Psoas muscle (tissue), 8 donors: ENCODE data around the gene EPB41. TPM values are rescaled to one million over a fixed set of nuclear protein-coding genes. Genes with fewer than 3 reads are reported as not detected.

Experiments
- ATAC-seq, 4 donors: fragments of 200-7000 bp; cut with Tn5 transposase; one replicate each; pipeline ENCODE4 v1.9.1; 2020; ENCODE audit warnings: moderate library complexity in 3 of 4, mild to moderate bottlenecking in 2 of 4
- DNase-seq, 2 donors: peaks; one replicate each; pipeline ENCODE4 v3.0.0-alpha.2; 2020
- H3K27ac ChIP-seq: fragments of 200-600 bp; one replicate; pipeline ENCODE4 v1.8.0; 2022
- H3K27me3 ChIP-seq, 3 donors: fragments of 200-600 bp in 1 of 3; one replicate each; pipeline versions ENCODE4 v1.6.1 to v1.8.0; 2013 to 2022; ENCODE audit warnings: low read length in 2 of 3, mild to moderate bottlenecking in 2 of 3, moderate library complexity in 1 of 3; ENCODE audit not compliant: insufficient read depth in 3 of 3
- H3K36me3 ChIP-seq, 2 donors: fragments of 200-600 bp in 1 of 2; one replicate each; pipeline versions ENCODE4 v1.6.1 to v1.8.0; 2013 to 2022; ENCODE audit warnings: low read depth in 1 of 2, mild to moderate bottlenecking in 1 of 2, moderate library complexity in 1 of 2; ENCODE audit not compliant: insufficient read depth in 1 of 2
- H3K4me1 ChIP-seq: fragments of 200-600 bp; one replicate; pipeline ENCODE4 v1.8.0; 2022
- H3K4me3 ChIP-seq: fragments of 200-600 bp; one replicate; pipeline ENCODE4 v1.8.0; 2022; ENCODE audit warnings: mild to moderate bottlenecking
- H3K9me3 ChIP-seq: fragments of 200-600 bp; one replicate; pipeline ENCODE4 v1.8.0; 2022
- WGBS, 3 donors: extraction: QIAGEN DNeasy Blood & Tissue Kit; methylation state at CpG; one replicate each; pipeline versions ENCODE4 v1.1.6 to v1.1.7; 2013; 5-methylcytosine and 5-hydroxymethylcytosine counted together
- intact Hi-C, 2 donors: fragments of 100-400 bp; cut with DNase I; formaldehyde crosslinking; loops; one replicate each; pipeline versions ENCODE4 v1.11.0 to v1.14.2; 2022
- long read RNA-seq, 2 donors: library from polyadenylated mRNA; unstranded; transcript quantifications; one replicate each; pipeline ENCODE4 v2.0.0, GENCODE V29; 2021
- polyA plus RNA-seq, 3 donors: library from polyadenylated mRNA; stranded (reverse); fragments of 200-250 nt; gene quantifications; one replicate each; pipeline ENCODE4 v1.2.3, GENCODE V29; 2013
- total RNA-seq, 4 donors: library from RNA; stranded (reverse); fragmentation: NEBNext Ultra II Directional in 2 of 4; extraction: Animal tissue kit (Norgen Biotek cat#: 25700) in 2 of 4; gene quantifications; one replicate each; pipeline versions ENCODE4 v1.2.1 to v1.2.4, GENCODE V29; 2021 to 2023
- TF ChIP-seq, protein P1 (sequence below): fragments of 200-600 bp; IDR thresholded peaks from one replicate; pipeline ENCODE4 v1.8.0; 2022; ENCODE audit warnings: antibody characterized with exemption
- donor health status: healthy with polysubstance abuse.
- donor health status: DM: no; HTN: no; CAD: no; lungs with moderate emphysema.
- donor health status: Bipolar disorder and iron deficiency.
- donor health status: healthy.
- donor health status: DM: yes; HTN: yes; CAD: no.
- donor health status: DM: no; HTN: no; CAD: no.
- donor health status: DM: no; HTN: no; CAD: no.
- donor health status: DM: yes; HTN: yes; CAD: no.

The EPB41 gene
- total RNA-seq, result 10 to 100 TPM; 14.0 to 28.2 (median 22.5) TPM
- polyA plus RNA-seq, result 10 to 100 TPM in 1 of 3 donors, 1 to 10 TPM in 2; 2.0 to 18.0 (median 6.0) TPM
- long read RNA-seq, donor 1, partial matches to known transcripts, result 7 of 13 reads
- long read RNA-seq, donor 1, other reads (novel, unspliced or antisense), result 6 of 13 reads
- long read RNA-seq, donor 2, partial matches to known transcripts, result 7 of 13 reads
- long read RNA-seq, donor 2, other reads (novel, unspliced or antisense), result 6 of 13 reads

DNA sequence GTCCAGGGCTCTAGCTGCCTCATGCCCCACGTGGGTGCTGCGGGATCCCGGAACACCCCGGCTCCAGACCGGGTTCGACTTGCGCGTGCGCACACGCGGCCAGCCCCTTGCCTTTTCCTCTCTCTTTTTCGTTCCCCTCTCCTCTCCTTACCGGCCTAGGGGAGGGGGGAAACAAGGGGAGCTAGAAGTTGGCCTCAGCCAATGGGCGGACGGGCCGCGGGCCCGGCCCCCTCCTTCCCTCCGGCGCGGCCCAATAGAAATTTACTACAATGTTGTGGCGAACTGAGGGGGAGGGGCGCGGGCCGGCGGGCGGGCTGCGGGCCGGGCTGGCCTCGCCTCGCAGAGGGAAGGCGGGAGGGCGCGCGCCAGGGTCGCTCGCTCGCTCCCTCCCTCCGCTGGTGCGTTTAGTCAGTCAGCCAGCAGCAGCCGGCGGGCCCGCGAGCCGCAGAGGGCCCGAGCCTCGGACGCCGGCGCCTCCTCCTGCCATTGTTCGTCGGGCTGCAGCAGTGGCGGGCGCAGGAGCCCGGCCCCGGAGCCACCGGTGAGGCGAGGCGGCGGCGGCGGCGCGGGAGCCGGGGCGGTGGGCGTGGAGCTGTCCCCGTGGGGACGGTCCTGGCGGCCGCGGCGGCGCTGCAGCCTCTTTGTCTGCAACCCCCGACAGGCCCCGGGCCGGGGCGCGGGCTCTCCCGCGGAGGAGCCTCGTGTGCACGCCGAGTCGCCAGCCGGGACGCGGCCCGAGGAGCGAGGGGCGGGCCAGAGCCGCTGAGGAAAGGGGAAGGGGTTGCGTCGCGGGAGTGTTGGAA is at the start of gene EPB41:
TSS of gene EPB41 (plus strand) at position 342 of the 803 bp plus-strand sequence. CDS start 72,869 bp downstream, outside the sequence.
- TF ChIP-seq, protein P1, sequence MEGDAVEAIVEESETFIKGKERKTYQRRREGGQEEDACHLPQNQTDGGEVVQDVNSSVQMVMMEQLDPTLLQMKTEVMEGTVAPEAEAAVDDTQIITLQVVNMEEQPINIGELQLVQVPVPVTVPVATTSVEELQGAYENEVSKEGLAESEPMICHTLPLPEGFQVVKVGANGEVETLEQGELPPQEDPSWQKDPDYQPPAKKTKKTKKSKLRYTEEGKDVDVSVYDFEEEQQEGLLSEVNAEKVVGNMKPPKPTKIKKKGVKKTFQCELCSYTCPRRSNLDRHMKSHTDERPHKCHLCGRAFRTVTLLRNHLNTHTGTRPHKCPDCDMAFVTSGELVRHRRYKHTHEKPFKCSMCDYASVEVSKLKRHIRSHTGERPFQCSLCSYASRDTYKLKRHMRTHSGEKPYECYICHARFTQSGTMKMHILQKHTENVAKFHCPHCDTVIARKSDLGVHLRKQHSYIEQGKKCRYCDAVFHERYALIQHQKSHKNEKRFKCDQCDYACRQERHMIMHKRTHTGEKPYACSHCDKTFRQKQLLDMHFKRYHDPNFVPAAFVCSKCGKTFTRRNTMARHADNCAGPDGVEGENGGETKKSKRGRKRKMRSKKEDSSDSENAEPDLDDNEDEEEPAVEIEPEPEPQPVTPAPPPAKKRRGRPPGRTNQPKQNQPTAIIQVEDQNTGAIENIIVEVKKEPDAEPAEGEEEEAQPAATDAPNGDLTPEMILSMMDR, result no peak

DNA sequence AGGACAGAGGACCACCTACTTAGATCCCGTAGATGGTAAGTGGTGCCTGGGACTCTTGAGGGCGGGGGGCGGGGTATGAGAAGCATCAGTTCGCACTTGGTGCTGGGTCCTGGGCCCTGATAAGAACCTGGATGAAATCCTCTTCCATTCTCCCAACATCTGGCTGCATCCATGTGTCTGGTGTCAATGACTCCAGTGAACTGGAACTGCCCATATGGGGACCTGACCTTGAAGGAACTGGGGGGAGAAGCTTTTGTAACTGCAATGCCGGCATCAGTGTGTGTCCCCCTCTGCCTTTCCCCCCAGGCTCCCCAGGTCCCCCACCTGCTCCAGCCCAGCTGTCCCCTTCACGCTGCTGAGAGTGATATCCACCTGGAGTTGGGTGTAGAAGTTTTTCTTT is 49.7 kb upstream of the EPB41 start:
- Histone ChIP-seq H3K36me3 (no peaks in the 10 kb centered on the region), H3K27ac (no peak overlapping the region), H3K9me3 (no peaks in the 10 kb centered on the region), H3K4me1 (no peaks in the 10 kb centered on the region), H3K27me3 (peaks cover 0 to 15% (median 0%) of the 10 kb centered on the region in 3 donors), H3K4me3 (no peak overlapping the region)
- intact Hi-C loops, result no loop called here
- no peak for ATAC-seq
- TF ChIP-seq, protein P1, result no peak
- no peak for DNase-seq
- WGBS, 3 donors, result 70 to 80% (median 72%) methylated on average over 6 of the region's 6 CpGs

More for the DNA sequence above, at the start of gene EPB41:
- peak within 1 kb of the TSS; percentile 74 for H3K4me3 ChIP-seq
- H3K9me3 ChIP-seq, result no peaks in the 10 kb centered on the region
- H3K36me3 ChIP-seq, result peaks cover 0 to 4% of the 10 kb centered on the region in 2 donors
- H3K4me1 ChIP-seq, result peaks cover 30% of the 10 kb centered on the region
- H3K27ac ChIP-seq, result peak within 1 kb of the TSS; percentile 68
- peak; percentile 92 to 93 for DNase-seq
- 0 to 1% (median 0%) methylated on average over 49 to 95 of the region's 95 CpGs for WGBS, 3 donors
- intact Hi-C loops, result loop anchor here in 1 of 2 donors (5.0 kb wide), 1 partner anchor 68 kb away; no protein-coding TSS in a partner anchor
- no peaks in the 10 kb centered on the region for H3K27me3 ChIP-seq
- peak; percentile 97 to 98 (median 98) for ATAC-seq

GRCh38 chr1:28865997-28866650 is 48.2 kb upstream of the EPB41 start:
- peak in 1 of 4 donors; percentile 41 for ATAC-seq
- DNase-seq, result no peak
- H3K27me3 ChIP-seq, result peaks cover 0 to 18% (median 0%) of the 10 kb centered on the region in 3 donors
- H3K27ac ChIP-seq, result no peak overlapping the region
- no peaks in the 10 kb centered on the region for H3K4me1 ChIP-seq
- H3K9me3 ChIP-seq, result no peaks in the 10 kb centered on the region
- intact Hi-C loops, result no loop called here
- no peaks in the 10 kb centered on the region for H3K36me3 ChIP-seq
- WGBS, 3 donors, result 64 to 73% (median 67%) methylated on average over 10 of the region's 10 CpGs
- no peak overlapping the region for H3K4me3 ChIP-seq
- TF ChIP-seq, protein P1, result no peak

DNA sequence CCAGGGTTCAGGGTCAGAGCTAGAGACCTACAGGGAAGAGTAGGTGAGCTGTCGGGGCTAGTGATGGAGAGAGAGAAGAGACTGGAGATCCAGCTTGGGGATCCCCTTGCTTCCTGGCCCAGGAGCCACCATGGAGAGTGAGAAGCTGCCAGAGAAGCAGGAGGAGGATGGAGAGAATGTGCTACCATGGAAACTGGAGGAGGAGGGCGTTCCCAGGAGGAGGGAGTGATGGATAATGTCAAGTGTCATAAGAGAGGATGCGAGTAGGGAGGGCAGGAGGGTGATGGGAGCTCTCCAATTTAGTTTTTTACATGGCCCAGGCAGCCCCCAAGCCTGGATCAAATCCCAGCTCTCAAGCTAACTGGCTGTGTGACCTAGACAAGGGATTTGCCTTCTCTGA is 46.5 kb upstream of the EPB41 start:
- no peaks in the 10 kb centered on the region for H3K4me1 ChIP-seq
- intact Hi-C loops, result no loop called here
- H3K27me3 ChIP-seq, result peaks cover 0 to 18% (median 0%) of the 10 kb centered on the region in 3 donors
- H3K27ac ChIP-seq, result no peak overlapping the region
- no peak for ATAC-seq
- DNase-seq, result no peak
- no peak overlapping the region for H3K4me3 ChIP-seq
- H3K36me3 ChIP-seq, result no peaks in the 10 kb centered on the region
- no peaks in the 10 kb centered on the region for H3K9me3 ChIP-seq
- TF ChIP-seq, protein P1, result no peak
- WGBS, 3 donors, result 60 to 73% (median 63%) methylated on average over 3 of the region's 3 CpGs
